Activated CD4-positive, alpha-beta memory T cell treated with anti-CD3 and anti-CD28 coated beads for 36 hours (primary cell): ENCODE measurements around the gene ACVR1B. TPM values are rescaled to one million over a fixed set of nuclear protein-coding genes. Genes with fewer than 3 reads are reported as not detected.

ENCODE experiments used
- CTCF ChIA-PET: fragments of 350-600 bp; sonication (Branson Sonifier 250); formaldehyde crosslinking; loops from one replicate; lab custom pipeline; 2021; ENCODE audit warnings: antibody characterized with exemption, inconsistent platforms; lab: Charles Lee
- POLR2A ChIA-PET: fragments of 350-600 bp; sonication (Branson Sonifier 250); formaldehyde crosslinking; loops from one replicate; lab custom pipeline; 2021; ENCODE audit warnings: antibody characterized with exemption; lab: Charles Lee
- DNase-seq: peaks from one replicate; pipeline ENCODE4 v3.0.0-alpha.2; 2020
- H3K27ac Mint-ChIP-seq: one replicate; pipeline ENCODE4 v1.8.0; 2021; ENCODE audit warnings: mixed read lengths
- H3K27me3 Mint-ChIP-seq: one replicate; pipeline ENCODE4 v1.8.0; 2021; ENCODE audit warnings: mixed read lengths
- H3K36me3 Mint-ChIP-seq: one replicate; pipeline ENCODE4 v1.8.0; 2021; ENCODE audit warnings: mixed read lengths
- H3K4me1 Mint-ChIP-seq: one replicate; pipeline ENCODE4 v1.8.0; 2021; ENCODE audit warnings: low read depth, mixed read lengths
- H3K4me3 Mint-ChIP-seq: one replicate; pipeline ENCODE4 v1.8.0; 2021; ENCODE audit warnings: mild to moderate bottlenecking, mixed read lengths
- H3K9me3 Mint-ChIP-seq: one replicate; pipeline ENCODE4 v1.8.0; 2021; ENCODE audit warnings: mixed read lengths
- intact Hi-C: fragments of 100-400 bp; cut with micrococcal nuclease; formaldehyde crosslinking; loops from one replicate; pipeline ENCODE4 v1.15.1; 2023
- total RNA-seq, 2 experiments: library from RNA; stranded (reverse); gene quantifications; one replicate each; pipeline ENCODE4 v1.2.3, GENCODE V29; 2021

The ACVR1B gene
- total RNA-seq, 2 experiments from 2014 or later = 8.0 to 8.3 TPM

GRCh38 chr12:52043386-52044212 is 92.1 kb downstream of the ACVR1B start:
- no peaks in the 10 kb centered on the region for H3K27me3 Mint-ChIP-seq
- peaks cover 28% of the 10 kb centered on the region for H3K4me1 Mint-ChIP-seq
- no peak overlapping the region for H3K4me3 Mint-ChIP-seq
- intact Hi-C loops = no loop called here
- ChIA-PET CTCF (interaction anchor here (0.7 to 15.8 kb wide), 2 partner anchors 17 to 73 kb away, joined by 3 to 261 read pairs; no protein-coding TSS in a partner anchor), POLR2A (no interaction called here)
- no peak for DNase-seq
- no peaks in the 10 kb centered on the region for H3K9me3 Mint-ChIP-seq
- peaks cover 1% of the 10 kb centered on the region for H3K36me3 Mint-ChIP-seq
- no peak overlapping the region for H3K27ac Mint-ChIP-seq

GRCh38 chr12:52044292-52044983 is 92.9 kb downstream of the ACVR1B start:
- no peak for DNase-seq
- Mint-ChIP-seq H3K27ac (no peak overlapping the region), H3K9me3 (no peaks in the 10 kb centered on the region), H3K36me3 (peaks cover 1% of the 10 kb centered on the region), H3K4me3 (no peak overlapping the region), H3K4me1 (peaks cover 27% of the 10 kb centered on the region), H3K27me3 (no peaks in the 10 kb centered on the region)
- ChIA-PET CTCF (interaction anchor here (15.8 kb wide), 1 partner anchor 18 kb away, joined by 261 read pairs; no protein-coding TSS in a partner anchor), POLR2A (no interaction called here)
- intact Hi-C loops = no loop called here

- CTCF ChIA-PET = interaction anchor here (15.8 kb wide), 1 partner anchor 19 kb away, joined by 261 read pairs; no protein-coding TSS in a partner anchor
- POLR2A ChIA-PET = no interaction called here
- intact Hi-C loops = no loop called here
- no peaks in the 10 kb centered on the region for H3K27me3 Mint-ChIP-seq
- peaks cover 29% of the 10 kb centered on the region for H3K4me1 Mint-ChIP-seq
- no peak overlapping the region for H3K27ac Mint-ChIP-seq
- no peaks in the 10 kb centered on the region for H3K9me3 Mint-ChIP-seq
- no peak overlapping the region for H3K4me3 Mint-ChIP-seq
- DNase-seq = no peak
- peaks cover 1% of the 10 kb centered on the region for H3K36me3 Mint-ChIP-seq
Observed at GRCh38 chr12:52045794-52046199, 94.3 kb downstream of the ACVR1B start.

Other genes with a start within 250 kb of the ACVR1B start
- under 1 TPM; 0.29 to 0.31 TPM for gene FIGNL2, start 103.0 kb upstream of the ACVR1B start, total RNA-seq
- gene ANKRD33, start 63.6 kb upstream of the ACVR1B start, total RNA-seq = not detected
- gene ACVRL1, start 44.2 kb upstream of the ACVR1B start, total RNA-seq = not detected
- gene TAMALIN, start 55.2 kb downstream of the ACVR1B start, total RNA-seq = 10 to 100 TPM; 15.1 to 18.7 TPM
- 10 to 100 TPM; 64.2 to 68.2 TPM for gene NR4A1, start 99.7 kb downstream of the ACVR1B start, total RNA-seq
- gene ATG101, start 118.3 kb downstream of the ACVR1B start, total RNA-seq = 10 to 100 TPM; 35.7 to 38.0 TPM
- gene SMIM41, start 128.0 kb downstream of the ACVR1B start, total RNA-seq = not detected
- gene KRT80, start 240.3 kb downstream of the ACVR1B start, total RNA-seq = not detected